NCI-H526 treated with DMSO at 0.1 percent for 48 hours (cell line): Measurements from ENCODE around the gene CHRD.

Source experiments
- DNase-seq: peaks from one replicate; lab custom pipeline; 2025; lab: John Stamatoyannopoulos, UW

The CHRD gene

GRCh38 chr3:184382326-184383032 lies 2.6 kb downstream of the CHRD start:
- no peak for DNase-seq

DNA sequence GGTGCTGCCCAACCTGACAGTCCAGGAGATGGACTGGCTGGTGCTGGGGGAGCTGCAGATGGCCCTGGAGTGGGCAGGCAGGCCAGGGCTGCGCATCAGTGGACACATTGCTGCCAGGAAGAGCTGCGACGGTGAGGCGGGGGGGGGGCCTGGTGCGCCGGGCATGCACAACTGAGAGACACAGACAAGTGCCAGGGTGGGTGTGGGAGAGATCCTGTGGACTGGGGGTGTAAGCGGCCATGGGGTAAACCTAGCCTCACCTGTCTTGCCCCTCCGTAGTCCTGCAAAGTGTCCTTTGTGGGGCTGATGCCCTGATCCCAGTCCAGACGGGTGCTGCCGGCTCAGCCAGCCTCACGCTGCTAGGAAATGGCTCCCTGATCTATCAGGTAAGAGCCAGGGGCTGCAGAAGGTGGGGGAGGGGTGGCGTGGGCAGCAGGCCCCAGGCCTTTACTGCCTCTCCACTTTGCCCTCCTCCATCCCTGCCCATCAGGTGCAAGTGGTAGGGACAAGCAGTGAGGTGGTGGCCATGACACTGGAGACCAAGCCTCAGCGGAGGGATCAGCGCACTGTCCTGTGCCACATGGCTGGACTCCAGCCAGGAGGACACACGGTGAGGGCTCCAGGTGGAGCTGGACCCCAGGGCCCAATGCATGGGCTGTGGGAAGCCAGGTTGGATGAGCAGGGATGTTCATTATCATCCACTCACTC lies 3.3 kb downstream of the CHRD start:
- DNase-seq = no peak

DNA sequence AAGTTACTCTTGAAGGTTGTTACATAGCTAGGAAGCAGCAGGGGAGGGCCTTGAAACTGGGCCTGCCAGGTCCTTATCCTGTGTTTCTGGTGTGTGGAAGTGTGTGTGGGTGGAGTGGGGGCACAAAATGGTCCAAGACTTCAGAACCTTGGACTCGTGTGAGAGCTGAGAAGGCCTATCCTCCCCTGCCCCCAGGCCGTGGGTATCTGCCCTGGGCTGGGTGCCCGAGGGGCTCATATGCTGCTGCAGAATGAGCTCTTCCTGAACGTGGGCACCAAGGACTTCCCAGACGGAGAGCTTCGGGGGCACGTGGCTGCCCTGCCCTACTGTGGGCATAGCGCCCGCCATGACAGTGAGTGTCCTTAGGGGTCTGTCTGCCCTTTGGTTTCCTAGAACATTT lies 4.5 kb downstream of the CHRD start:
- no peak for DNase-seq

DNA sequence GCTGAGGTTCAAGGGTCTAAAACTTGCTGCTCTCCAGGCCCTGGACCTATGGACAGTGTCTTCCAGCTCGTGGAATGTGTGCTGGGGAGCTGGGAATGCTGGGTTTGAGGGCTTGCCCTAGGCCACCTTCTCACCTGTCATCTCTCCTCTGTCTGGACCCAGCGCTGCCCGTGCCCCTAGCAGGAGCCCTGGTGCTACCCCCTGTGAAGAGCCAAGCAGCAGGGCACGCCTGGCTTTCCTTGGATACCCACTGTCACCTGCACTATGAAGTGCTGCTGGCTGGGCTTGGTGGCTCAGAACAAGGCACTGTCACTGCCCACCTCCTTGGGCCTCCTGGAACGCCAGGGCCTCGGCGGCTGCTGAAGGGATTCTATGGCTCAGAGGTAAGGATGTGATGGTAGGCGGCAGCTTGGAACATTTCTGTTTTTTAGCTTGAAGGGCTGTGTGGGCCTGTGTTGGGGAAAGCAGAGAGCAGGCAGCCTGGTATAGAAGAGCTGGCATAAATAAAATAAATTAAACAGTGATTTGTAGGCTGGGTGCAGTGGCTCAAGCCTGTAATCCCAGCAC lies 5.1 kb downstream of the CHRD start:
- DNase-seq = no peak

DNA sequence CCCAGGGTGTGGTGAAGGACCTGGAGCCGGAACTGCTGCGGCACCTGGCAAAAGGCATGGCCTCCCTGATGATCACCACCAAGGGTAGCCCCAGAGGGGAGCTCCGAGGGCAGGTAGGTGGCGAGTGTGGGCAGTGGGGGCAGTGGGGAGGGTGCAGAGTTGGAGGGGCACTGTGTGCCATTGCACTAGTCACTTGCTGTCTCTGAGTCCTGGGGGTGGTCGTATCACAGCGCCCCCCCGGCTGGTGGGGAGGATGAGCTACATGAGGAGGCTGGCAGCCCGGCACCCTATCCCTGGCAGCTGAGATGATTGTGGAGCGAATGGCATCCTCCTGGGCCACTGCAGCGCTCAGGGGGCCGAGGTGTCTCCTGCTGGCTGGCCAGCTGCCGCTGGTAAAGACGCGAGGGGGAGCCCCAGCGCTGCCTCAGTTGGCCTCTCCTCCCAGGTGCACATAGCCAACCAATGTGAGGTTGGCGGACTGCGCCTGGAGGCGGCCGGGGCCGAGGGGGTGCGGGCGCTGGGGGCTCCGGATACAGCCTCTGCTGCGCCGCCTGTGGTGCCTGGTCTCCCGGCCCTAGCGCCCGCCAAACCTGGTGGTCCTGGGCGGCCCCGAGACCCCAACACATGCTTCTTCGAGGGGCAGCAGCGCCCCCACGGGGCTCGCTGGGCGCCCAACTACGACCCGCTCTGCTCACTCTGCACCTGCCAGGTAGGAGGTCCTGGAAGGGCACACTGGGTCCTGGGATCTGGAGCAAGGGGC lies 6.4 kb downstream of the CHRD start:
- DNase-seq = no peak

- DNase-seq = no peak
Observed at GRCh38 chr3:184387174-184387714, 7.4 kb downstream of the CHRD start.

DNA sequence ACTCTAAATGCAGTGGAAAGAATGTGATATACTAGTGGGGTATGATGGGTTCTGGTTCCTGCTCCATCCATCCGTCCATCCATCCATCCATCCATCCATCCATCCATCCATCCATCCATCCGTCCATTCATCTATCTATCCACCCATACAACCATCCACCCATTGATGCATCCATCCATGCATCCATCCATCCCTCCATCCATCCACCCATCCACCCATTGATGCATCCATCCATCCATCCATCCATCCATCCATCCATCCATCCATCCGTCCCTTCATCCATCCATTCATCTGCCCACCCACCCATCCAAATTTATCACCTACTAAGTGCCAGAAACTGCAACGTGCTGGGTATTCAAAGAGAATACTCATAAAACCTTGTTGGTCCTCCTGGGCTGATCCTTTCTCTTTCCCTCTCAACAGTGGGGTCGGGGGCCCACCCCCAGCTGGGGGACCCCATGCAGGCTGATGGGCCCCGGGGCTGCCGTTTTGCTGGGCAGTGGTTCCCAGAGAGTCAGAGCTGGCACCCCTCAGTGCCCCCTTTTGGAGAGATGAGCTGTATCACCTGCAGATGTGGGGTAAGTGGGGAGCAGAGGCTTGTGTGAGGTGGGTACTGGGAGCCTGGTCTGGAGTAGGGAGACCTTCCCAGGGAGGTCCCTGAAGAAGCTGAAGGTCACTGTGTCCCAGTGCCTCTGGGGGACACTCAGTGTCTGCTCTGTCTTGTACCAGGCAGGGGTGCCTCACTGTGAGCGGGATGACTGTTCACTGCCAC lies 8.5 kb downstream of the CHRD start:
- DNase-seq = no peak

GRCh38 chr3:184388936-184389230 lies 9.0 kb downstream of the CHRD start:
- DNase-seq = no peak

DNA sequence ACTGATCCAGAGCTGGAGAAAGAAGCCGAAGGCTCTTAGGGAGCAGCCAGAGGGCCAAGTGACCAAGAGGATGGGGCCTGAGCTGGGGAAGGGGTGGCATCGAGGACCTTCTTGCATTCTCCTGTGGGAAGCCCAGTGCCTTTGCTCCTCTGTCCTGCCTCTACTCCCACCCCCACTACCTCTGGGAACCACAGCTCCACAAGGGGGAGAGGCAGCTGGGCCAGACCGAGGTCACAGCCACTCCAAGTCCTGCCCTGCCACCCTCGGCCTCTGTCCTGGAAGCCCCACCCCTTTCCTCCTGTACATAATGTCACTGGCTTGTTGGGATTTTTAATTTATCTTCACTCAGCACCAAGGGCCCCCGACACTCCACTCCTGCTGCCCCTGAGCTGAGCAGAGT lies 9.5 kb downstream of the CHRD start:
- DNase-seq = no peak

- DNase-seq = no peak
Observed at GRCh38 chr3:184389935-184390528, 10.2 kb downstream of the CHRD start.

- no peak for DNase-seq
Observed at GRCh38 chr3:184391266-184391665, 11.4 kb downstream of the CHRD start.

DNA sequence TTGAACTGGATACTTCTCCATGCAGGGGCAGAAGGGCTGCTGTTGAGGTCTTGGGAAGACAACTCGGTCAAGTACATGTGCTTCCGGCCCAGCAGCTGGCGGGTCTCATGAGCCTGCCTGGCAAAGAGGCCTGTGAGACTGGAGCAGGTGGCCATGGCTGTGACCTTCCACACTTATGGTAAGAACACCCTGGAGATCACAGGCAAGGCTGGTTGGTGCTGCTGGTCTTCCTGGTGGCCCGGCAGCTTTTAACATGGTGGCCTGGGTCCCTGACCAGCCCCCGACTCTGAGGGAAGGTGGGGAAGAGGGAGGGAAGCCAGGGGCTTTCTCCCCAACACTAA lies 15.4 kb downstream of the CHRD start:
- DNase-seq = no peak

- no peak for DNase-seq
Observed at GRCh38 chr3:184399410-184399809, 19.6 kb downstream of the CHRD start.

- no peak for DNase-seq
Observed at GRCh38 chr3:184405075-184406030, 25.5 kb downstream of the CHRD start.

DNA sequence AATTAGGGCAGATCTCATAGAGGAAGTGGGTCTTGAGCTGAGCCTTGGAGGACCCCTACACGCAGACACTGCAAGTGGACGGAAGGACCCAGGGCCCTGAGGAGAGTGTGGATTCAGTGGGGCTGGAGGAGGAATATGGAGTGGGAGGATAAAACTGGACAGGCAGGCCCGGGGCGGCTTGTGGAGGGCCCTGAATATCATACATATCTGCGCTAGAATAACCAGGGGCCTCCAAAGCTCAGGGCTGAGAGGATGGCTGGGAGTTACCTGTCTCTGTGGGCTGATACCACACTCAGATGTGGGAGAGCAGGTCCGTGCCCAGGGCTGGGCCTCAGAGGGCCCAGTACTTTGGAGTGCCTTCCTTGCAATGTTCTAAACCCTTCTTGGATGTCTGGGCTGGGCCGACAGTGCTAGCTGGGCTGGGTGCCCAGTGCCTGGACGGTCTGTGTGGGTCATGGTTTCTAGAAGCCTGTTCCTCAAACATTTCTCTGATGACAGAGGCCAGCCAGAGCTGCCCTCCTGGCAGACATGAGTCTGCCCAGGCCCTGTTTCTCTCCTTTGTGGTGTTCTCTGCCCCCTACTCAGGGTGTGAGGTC lies 29.6 kb downstream of the CHRD start:
- no peak for DNase-seq

DNA sequence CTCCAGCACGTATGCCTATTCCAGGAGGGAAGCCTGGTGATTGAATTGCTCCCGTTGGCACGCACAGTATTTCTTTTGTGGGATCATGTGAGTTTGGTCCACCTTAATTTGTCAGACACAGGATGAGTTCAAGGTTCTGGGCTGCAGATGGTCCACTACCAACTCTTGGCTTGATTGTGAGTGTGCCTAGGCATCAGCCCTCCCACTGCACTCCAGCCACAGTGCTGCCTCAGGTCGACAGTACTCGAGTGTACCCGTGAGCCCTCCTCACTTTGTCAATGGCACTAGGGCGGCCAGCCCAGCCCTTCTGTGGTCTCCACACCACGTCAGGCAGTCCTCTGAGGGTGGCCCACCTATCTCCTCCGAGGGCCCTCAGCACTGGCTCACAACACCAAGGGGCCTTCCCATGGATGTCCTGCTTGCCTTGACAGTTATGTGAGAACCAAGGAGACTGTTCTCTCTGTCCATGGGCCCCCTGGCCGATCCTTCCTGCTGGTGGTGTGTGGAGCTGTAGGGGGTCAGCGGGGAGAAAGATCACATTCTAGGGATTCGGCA lies 30.2 kb downstream of the CHRD start:
- no peak for DNase-seq

- DNase-seq = no peak
Observed at GRCh38 chr3:184414418-184415202, 34.8 kb downstream of the CHRD start.

- no peak for DNase-seq
Observed at GRCh38 chr3:184415203-184415490, 35.3 kb downstream of the CHRD start.
